HepG2 (cell line): ENCODE data around the gene PMS2. TPM values are rescaled to one million over a fixed set of nuclear protein-coding genes. Genes with fewer than 3 reads are reported as not detected.
"Not testable (repeated sequence)": the region's sequence is repeated elsewhere in the genome, so short reads cannot be mapped to it uniquely, and the experiment has no call there.

Experiments used
- ATAC-seq: fragments of 200-7000 bp; cut with Tn5 transposase; 3 replicates; pipeline ENCODE4 v1.9.1; 2020; ENCODE audit warnings: mild to moderate bottlenecking, moderate library complexity
- BruUV-seq: library from RNA; stranded (reverse); fragments of 400-500 nt; replicated peaks from 2 replicates; lab custom pipeline; 2021; lab: Mats Ljungman, UMichigan
- CTCF ChIA-PET: fragments of 300-600 bp; formaldehyde crosslinking; extraction: SDS; loops from one replicate; lab custom pipeline; 2021; ENCODE audit warnings: low total read pairs, inconsistent platforms, low intra/inter-chr PET ratio; lab: Yijun Ruan, JAX
- POLR2A ChIA-PET: fragments of 350-600 bp; sonication (Branson Sonifier 250); formaldehyde crosslinking; loops from one replicate; lab custom pipeline; 2020; ENCODE audit warnings: antibody characterized with exemption, inconsistent platforms; lab: Yijun Ruan, JAX
- DNase-seq: peaks from one replicate; pipeline ENCODE4 v3.0.0-alpha.2; 2015; ENCODE audit warnings: low spot score
- FAIRE-seq: peaks from 3 replicates; lab custom pipeline; 2011; peaks lifted over from hg19 to GRCh38; lab: Jason Lieb, UNC
- H2AFZ ChIP-seq: one replicate; pipeline ENCODE4 v1.6.1; 2011; ENCODE audit warnings: low read length, inconsistent platforms
- H3K27ac ChIP-seq: fragments of 300-600 bp; 3 replicates; pipeline ENCODE4 v1.8.0; 2011; ENCODE audit warnings: mixed run types, mild to moderate bottlenecking, mixed read lengths, low read length, inconsistent platforms; ENCODE audit not compliant: insufficient read depth; ENCODE audit errors: extremely low read length
- H3K27me3 ChIP-seq, 2 experiments: fragments of 200-600 bp in 1 of 2; 2 replicates in 1 of 2; 3 replicates in 1 of 2; pipeline versions ENCODE4 v1.6.0 to v1.8.0; 2011; ENCODE audit warnings: low read length in 2 of 2, mild to moderate bottlenecking in 2 of 2, moderate library complexity in 2 of 2, inconsistent platforms in 1 of 2; ENCODE audit not compliant: insufficient read depth in 2 of 2, control insufficient read depth in 1 of 2
- H3K36me3 ChIP-seq, 2 experiments: fragments of 200-600 bp in 1 of 2; replicated peaks in 1 of 2; 2 replicates in 1 of 2; 3 replicates in 1 of 2; pipeline versions ENCODE4 v1.5.1 to v1.8.0; 2011; ENCODE audit warnings: low read length in 2 of 2, inconsistent platforms in 1 of 2; ENCODE audit not compliant: insufficient read depth in 2 of 2, control insufficient read depth in 1 of 2
- H3K4me1 ChIP-seq: 2 replicates; pipeline ENCODE4 v1.5.1; 2012; ENCODE audit warnings: low read length, inconsistent platforms; ENCODE audit not compliant: insufficient read depth
- H3K4me2 ChIP-seq: 2 replicates; pipeline ENCODE4 v1.6.0; 2011; ENCODE audit warnings: low read depth, low read length, inconsistent platforms
- H3K4me3 ChIP-seq, 3 experiments: fragments of 200-600 bp in 1 of 3; sonication (generic), shearing (Covaris generic) in 1 of 3; replicated peaks in 1 of 3; 2 replicates each; pipeline ENCODE4 v1.5.1; 2011 to 2016; ENCODE audit warnings: low read length in 3 of 3, inconsistent platforms in 2 of 3, low read depth in 2 of 3, mild to moderate bottlenecking in 2 of 3, control low read depth in 1 of 3, mixed read lengths in 1 of 3; ENCODE audit not compliant: insufficient read depth in 1 of 3
- H3K79me2 ChIP-seq: one replicate; pipeline ENCODE4 v1.6.1; 2011; ENCODE audit warnings: low read length, inconsistent platforms; ENCODE audit not compliant: insufficient read depth
- H3K9ac ChIP-seq: 2 replicates; pipeline ENCODE4 v1.6.0; 2011; ENCODE audit warnings: mild to moderate bottlenecking, low read depth, low read length, inconsistent platforms; ENCODE audit not compliant: insufficient read depth
- H3K9me3 ChIP-seq: 2 replicates; pipeline ENCODE4 v1.5.1; 2012; ENCODE audit warnings: mild to moderate bottlenecking, low read length
- H4K20me1 ChIP-seq: 2 replicates; pipeline ENCODE4 v1.6.0; 2011; ENCODE audit warnings: inconsistent platforms, mild to moderate bottlenecking, low read length, moderate library complexity; ENCODE audit not compliant: insufficient read depth
- FOSL2 ChIP-seq: sonication (generic); formaldehyde crosslinking; IDR thresholded peaks from 2 replicates; pipeline ENCODE4 v1.4.0; 2020; ENCODE audit warnings: missing genetic modification reagents
- HOXA3 ChIP-seq: sonication (generic); formaldehyde crosslinking; IDR thresholded peaks from 2 replicates; pipeline ENCODE4 v1.5.0; 2020; ENCODE audit warnings: missing genetic modification reagents
- MED1 ChIP-seq: sonication (generic); formaldehyde crosslinking; IDR thresholded peaks from 2 replicates; pipeline ENCODE4 v1.4.0; 2020; ENCODE audit warnings: missing genetic modification reagents
- WIZ ChIP-seq: sonication (generic); formaldehyde crosslinking; IDR thresholded peaks from 2 replicates; pipeline ENCODE4 v1.5.1; 2020; ENCODE audit warnings: mild to moderate bottlenecking, missing genetic modification reagents
- ZBTB38 ChIP-seq: sonication (generic); formaldehyde crosslinking; IDR thresholded peaks from 2 replicates; pipeline ENCODE4 v1.5.1; 2020; ENCODE audit warnings: mild to moderate bottlenecking, missing genetic modification reagents
- ZMYM3 ChIP-seq: sonication (generic); formaldehyde crosslinking; IDR thresholded peaks from 2 replicates; pipeline ENCODE4 v1.5.1; 2020; ENCODE audit warnings: mild to moderate bottlenecking, missing genetic modification reagents
- ZNF121 ChIP-seq: sonication (generic); formaldehyde crosslinking; IDR thresholded peaks from 2 replicates; pipeline ENCODE4 v1.5.0; 2020; ENCODE audit warnings: mild to moderate bottlenecking, missing genetic modification reagents
- ZNF766 ChIP-seq: sonication (generic); formaldehyde crosslinking; IDR thresholded peaks from 2 replicates; pipeline ENCODE4 v1.5.0; 2020; ENCODE audit warnings: missing genetic modification reagents, borderline replicate concordance
- WGBS: methylation state at CpG from one replicate; pipeline ENCODE4 v1.1.6; 2017; ENCODE audit warnings: low lambda C conversion rate; 5-methylcytosine and 5-hydroxymethylcytosine counted together
- in situ Hi-C: cut with HindIII; loops from 2 replicates; pipeline ENCODE4 v1.10.0; 2017; ENCODE audit warnings: low pct_unique_long_range_greater_than_20kb; ENCODE audit not compliant: extremely low pct_ligation_motif_present
- intact Hi-C: fragments of 100-400 bp; cut with micrococcal nuclease; formaldehyde crosslinking; loops from one replicate; pipeline ENCODE4 v1.10.0; 2022; ENCODE audit not compliant: unreplicated experiment
- polyA plus RNA-seq, 8 experiments: library from polyadenylated mRNA; depleted of rRNA in 3 of 8; stranded (reverse) in 7 of 8; unstranded in 1 of 8; fragments of >200 nt; fragmentation: Illumina TruSeq in 4 of 8; extraction: Trizol in 4 of 8; gene quantifications; 2 replicates each; pipeline versions ENCODE4 v1.2.1 to v1.2.3, GENCODE V29; 2011 to 2016; ENCODE audit warnings: low read depth in 4 of 8, missing spikeins in 1 of 8, mixed read lengths in 1 of 8; ENCODE audit not compliant: insufficient read depth in 1 of 8
- total RNA-seq, 5 experiments: library from RNA; depleted of rRNA; stranded (reverse); fragments of >200 nt; fragmentation: Illumina TruSeq; extraction: Trizol; gene quantifications; 2 replicates each; pipeline ENCODE4 v1.2.3, GENCODE V29; 2016; ENCODE audit warnings: low read depth in 1 of 5
- TF ChIP-seq, protein P1 (sequence below): sonication (generic); formaldehyde crosslinking; IDR thresholded peaks from 2 replicates; pipeline ENCODE4 v1.5.0; 2020; ENCODE audit warnings: mild to moderate bottlenecking, missing genetic modification reagents
- TF ChIP-seq, protein P2 (sequence below): sonication (generic); formaldehyde crosslinking; IDR thresholded peaks from 2 replicates; pipeline ENCODE4 v1.4.0; 2020; ENCODE audit warnings: missing genetic modification reagents

PMS2 gene
- total and polyA plus RNA-seq, 2 of the 13 experiments (the other 11 are each of a cell fraction or from before 2014, with no cell fraction given) = 6.3 to 11.4 TPM

DNA sequence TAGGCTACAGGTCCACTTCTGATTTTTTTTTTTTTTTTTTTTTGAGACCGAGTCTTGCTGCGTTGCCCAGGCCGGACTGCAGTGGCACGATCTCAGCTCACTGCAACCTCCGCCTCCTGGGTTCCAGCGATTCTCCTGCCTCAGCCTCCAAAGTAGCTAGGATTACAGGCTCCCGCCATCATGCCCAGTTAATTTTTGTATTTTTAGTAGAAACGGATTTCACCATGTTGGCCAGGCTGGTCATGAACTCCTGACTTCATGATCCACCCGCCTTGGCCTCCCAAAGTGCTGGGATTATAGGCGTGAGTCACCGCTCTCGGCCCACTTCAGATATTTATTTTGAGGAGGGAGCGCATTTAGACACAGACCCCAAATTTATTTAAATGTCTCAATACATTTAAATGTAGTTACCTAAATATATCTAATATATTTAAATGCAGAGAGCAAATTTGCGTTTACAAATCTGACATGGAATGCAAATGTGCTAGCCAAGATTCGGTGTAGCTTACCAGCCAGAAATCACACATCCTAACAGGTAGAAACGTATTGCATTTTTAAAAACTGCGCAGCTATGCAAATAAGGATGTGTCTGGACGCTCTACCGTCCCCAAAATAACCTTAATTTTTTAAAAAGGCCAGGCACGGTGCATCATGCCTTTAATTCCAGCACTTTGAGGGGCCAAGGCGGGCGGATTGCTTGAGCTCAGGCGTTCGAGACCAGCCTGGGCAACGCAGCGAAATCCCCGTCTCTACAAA is 836 bp downstream of the PMS2 start:
- Histone ChIP-seq H3K9ac (peak overlapping the region; percentile 87), H3K79me2 (peaks cover 34% of the 10 kb centered on the region), H3K4me1 (peaks cover 41% of the 10 kb centered on the region), H3K4me2 (peak overlapping the region; percentile 95), H3K4me3 (peak overlapping the region; percentile 73 to 88 (median 75)), H3K27ac (peak overlapping the region; percentile 89)
- DNase-seq, H3K9me3 ChIP-seq, BruUV-seq, CTCF ChIA-PET, H3K36me3 ChIP-seq, ATAC-seq, H4K20me1 ChIP-seq, FAIRE-seq, H3K27me3 ChIP-seq, H2AFZ ChIP-seq, intact Hi-C loops: not testable (repeated sequence)
- TF ChIP-seq WIZ (CRISPR knock-in tag) = 0 out of 2 replicates have a peak, but pooled peaks have one; percentile 9
- peak; percentile 93 for TF ChIP-seq ZNF121 (CRISPR knock-in tag)
- TF ChIP-seq ZNF766 (CRISPR knock-in tag) = 0 out of 2 replicates have a peak, but pooled peaks have one; percentile 28
- TF ChIP-seq, protein P1, sequence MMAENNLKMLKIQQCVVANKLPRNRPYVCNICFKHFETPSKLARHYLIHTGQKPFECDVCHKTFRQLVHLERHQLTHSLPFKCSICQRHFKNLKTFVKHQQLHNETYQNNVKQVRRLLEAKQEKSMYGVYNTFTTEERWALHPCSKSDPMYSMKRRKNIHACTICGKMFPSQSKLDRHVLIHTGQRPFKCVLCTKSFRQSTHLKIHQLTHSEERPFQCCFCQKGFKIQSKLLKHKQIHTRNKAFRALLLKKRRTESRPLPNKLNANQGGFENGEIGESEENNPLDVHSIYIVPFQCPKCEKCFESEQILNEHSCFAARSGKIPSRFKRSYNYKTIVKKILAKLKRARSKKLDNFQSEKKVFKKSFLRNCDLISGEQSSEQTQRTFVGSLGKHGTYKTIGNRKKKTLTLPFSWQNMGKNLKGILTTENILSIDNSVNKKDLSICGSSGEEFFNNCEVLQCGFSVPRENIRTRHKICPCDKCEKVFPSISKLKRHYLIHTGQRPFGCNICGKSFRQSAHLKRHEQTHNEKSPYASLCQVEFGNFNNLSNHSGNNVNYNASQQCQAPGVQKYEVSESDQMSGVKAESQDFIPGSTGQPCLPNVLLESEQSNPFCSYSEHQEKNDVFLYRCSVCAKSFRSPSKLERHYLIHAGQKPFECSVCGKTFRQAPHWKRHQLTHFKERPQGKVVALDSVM = peak; percentile 72
- TF ChIP-seq FOSL2 (CRISPR knock-in tag) = peak; percentile 75
- 0 out of 2 replicates have a peak, but pooled peaks have one; percentile 31 for TF ChIP-seq ZMYM3 (CRISPR knock-in tag)
- 0 out of 2 replicates have a peak, but pooled peaks have one; percentile 8 for TF ChIP-seq HOXA3 (CRISPR knock-in tag)
- peak; percentile 92 for TF ChIP-seq ZBTB38 (CRISPR knock-in tag)
- TF ChIP-seq, protein P2, sequence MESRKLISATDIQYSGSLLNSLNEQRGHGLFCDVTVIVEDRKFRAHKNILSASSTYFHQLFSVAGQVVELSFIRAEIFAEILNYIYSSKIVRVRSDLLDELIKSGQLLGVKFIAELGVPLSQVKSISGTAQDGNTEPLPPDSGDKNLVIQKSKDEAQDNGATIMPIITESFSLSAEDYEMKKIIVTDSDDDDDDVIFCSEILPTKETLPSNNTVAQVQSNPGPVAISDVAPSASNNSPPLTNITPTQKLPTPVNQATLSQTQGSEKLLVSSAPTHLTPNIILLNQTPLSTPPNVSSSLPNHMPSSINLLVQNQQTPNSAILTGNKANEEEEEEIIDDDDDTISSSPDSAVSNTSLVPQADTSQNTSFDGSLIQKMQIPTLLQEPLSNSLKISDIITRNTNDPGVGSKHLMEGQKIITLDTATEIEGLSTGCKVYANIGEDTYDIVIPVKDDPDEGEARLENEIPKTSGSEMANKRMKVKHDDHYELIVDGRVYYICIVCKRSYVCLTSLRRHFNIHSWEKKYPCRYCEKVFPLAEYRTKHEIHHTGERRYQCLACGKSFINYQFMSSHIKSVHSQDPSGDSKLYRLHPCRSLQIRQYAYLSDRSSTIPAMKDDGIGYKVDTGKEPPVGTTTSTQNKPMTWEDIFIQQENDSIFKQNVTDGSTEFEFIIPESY (CRISPR knock-in tag) = peak; percentile 36; the same call in 1 of the 2 replicates
- TF ChIP-seq MED1 (CRISPR knock-in tag) = 0 out of 2 replicates have a peak, but pooled peaks have one; percentile 13
- 39% methylated on average over 27 of the region's 27 CpGs for WGBS
- in situ Hi-C loops = loop anchor here (10.0 kb wide), 1 partner anchor 317 kb away; no protein-coding TSS in a partner anchor
- POLR2A ChIA-PET = interaction anchor here (0.6 to 2.8 kb wide), 20 partner anchors 9 to 563 kb away, joined by 3 to 21 read pairs (median 4); no protein-coding TSS in a partner anchor
